SU-DHL-6 (cell line): Measurements from ENCODE around the gene ZYG11B.

ENCODE experiments used
- EZH2phosphoT487 ChIP-seq: fragments of 200-600 bp; sonication (generic), shearing (Covaris generic); conservative IDR thresholded peaks from 2 replicates; pipeline ENCODE4 v1.6.1; 2018; ENCODE audit warnings: mild to moderate bottlenecking, antibody characterized with exemption, low read length, moderate library complexity, mixed read lengths
- TF ChIP-seq, protein P1 (sequence below): fragments of 200-600 bp; sonication (generic); IDR thresholded peaks from one replicate; pipeline ENCODE4 v1.5.1; 2017; ENCODE audit warnings: antibody characterized with exemption, mild to moderate bottlenecking, low read length, moderate library complexity; ENCODE audit not compliant: insufficient read depth, poor library complexity, severe bottlenecking

DNA sequence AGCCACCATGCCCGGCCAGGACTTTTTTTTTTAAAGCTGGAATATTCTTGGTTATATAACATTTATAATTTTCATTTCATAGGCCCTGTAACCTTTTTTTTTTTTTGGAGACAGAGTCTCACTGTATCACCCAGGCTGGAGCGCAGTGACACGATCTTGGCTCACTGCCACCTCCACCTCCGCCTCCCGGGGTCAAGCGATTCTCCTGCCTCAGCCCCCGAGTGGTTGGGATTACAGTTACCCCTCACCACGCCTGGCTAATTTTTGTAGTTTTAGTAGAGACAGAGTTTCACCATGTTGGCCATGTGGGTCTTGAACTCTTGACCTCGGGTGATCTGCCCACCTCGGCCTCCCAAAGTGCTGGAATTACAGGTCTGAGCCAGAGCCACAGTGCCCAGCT, 12.6 kb downstream of the ZYG11B start:
- TF ChIP-seq, protein P1, sequence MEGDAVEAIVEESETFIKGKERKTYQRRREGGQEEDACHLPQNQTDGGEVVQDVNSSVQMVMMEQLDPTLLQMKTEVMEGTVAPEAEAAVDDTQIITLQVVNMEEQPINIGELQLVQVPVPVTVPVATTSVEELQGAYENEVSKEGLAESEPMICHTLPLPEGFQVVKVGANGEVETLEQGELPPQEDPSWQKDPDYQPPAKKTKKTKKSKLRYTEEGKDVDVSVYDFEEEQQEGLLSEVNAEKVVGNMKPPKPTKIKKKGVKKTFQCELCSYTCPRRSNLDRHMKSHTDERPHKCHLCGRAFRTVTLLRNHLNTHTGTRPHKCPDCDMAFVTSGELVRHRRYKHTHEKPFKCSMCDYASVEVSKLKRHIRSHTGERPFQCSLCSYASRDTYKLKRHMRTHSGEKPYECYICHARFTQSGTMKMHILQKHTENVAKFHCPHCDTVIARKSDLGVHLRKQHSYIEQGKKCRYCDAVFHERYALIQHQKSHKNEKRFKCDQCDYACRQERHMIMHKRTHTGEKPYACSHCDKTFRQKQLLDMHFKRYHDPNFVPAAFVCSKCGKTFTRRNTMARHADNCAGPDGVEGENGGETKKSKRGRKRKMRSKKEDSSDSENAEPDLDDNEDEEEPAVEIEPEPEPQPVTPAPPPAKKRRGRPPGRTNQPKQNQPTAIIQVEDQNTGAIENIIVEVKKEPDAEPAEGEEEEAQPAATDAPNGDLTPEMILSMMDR, result no peak
- TF ChIP-seq EZH2phosphoT487, result no peak
